22Rv1 (cell line): ENCODE results near the gene COA1.

ENCODE experiments used
- ZFX ChIP-seq: fragments of 450-650 bp; IDR thresholded peaks from 2 replicates; pipeline ENCODE4 v1.6.1; 2017; ENCODE audit warnings: antibody characterized with exemption, borderline replicate concordance
- TF ChIP-seq, protein P1 (sequence below): fragments of 450-650 bp; IDR thresholded peaks from 2 replicates; pipeline ENCODE4 v1.5.1; 2017; ENCODE audit warnings: mild to moderate bottlenecking

DNA sequence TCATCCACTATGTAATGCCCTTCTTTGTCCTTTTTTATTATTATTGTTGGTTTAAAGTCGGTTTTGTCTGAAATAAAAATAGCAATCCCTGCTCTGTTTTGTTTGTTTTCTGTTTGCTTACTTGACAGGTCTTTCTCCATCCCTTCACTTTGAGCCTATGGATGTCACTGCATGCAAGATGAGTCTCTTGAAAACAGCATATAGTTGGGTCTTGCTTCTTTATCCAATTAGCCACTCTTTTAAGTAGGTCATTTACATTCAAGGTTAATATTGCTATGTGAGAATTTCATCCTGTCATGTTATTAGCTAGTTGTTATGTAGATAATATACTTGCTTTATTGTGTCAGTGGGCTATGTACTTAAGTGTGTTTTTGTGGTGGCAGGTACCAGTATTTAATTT is 25.8 kb downstream of the COA1 start:
- TF ChIP-seq, protein P1, sequence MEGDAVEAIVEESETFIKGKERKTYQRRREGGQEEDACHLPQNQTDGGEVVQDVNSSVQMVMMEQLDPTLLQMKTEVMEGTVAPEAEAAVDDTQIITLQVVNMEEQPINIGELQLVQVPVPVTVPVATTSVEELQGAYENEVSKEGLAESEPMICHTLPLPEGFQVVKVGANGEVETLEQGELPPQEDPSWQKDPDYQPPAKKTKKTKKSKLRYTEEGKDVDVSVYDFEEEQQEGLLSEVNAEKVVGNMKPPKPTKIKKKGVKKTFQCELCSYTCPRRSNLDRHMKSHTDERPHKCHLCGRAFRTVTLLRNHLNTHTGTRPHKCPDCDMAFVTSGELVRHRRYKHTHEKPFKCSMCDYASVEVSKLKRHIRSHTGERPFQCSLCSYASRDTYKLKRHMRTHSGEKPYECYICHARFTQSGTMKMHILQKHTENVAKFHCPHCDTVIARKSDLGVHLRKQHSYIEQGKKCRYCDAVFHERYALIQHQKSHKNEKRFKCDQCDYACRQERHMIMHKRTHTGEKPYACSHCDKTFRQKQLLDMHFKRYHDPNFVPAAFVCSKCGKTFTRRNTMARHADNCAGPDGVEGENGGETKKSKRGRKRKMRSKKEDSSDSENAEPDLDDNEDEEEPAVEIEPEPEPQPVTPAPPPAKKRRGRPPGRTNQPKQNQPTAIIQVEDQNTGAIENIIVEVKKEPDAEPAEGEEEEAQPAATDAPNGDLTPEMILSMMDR, result no peak
- TF ChIP-seq ZFX, result no peak
